GM06990 (cell line): ENCODE results near the gene CAPN7.
"Not testable (repeated sequence)": the region's sequence is repeated elsewhere in the genome, so short reads cannot be mapped to it uniquely, and the experiment has no call there.

Experiments used
- DNase-seq: peaks from one replicate; pipeline ENCODE4 v3.0.0-alpha.2; 2011; ENCODE audit not compliant: insufficient read length; ENCODE audit errors: extremely low read depth
- H3K27me3 ChIP-seq: replicated peaks from 2 replicates; pipeline ENCODE4 v1.6.0; 2011; ENCODE audit warnings: low read length; ENCODE audit not compliant: control insufficient read depth, insufficient read depth
- H3K36me3 ChIP-seq: 2 replicates; pipeline ENCODE4 v1.5.1; 2011; ENCODE audit warnings: low read length; ENCODE audit not compliant: control insufficient read depth, insufficient read depth
- H3K4me3 ChIP-seq: replicated peaks from 2 replicates; pipeline ENCODE4 v1.5.1; 2011; ENCODE audit warnings: low read depth, mild to moderate bottlenecking, control low read depth, low read length
- TF ChIP-seq, protein P1 (sequence below): IDR thresholded peaks from 2 replicates; pipeline ENCODE4 v1.5.1; 2011; ENCODE audit warnings: low read length, control low read depth, mild to moderate bottlenecking, inconsistent platforms; ENCODE audit not compliant: insufficient read depth, poor library complexity, severe bottlenecking

The CAPN7 gene

DNA sequence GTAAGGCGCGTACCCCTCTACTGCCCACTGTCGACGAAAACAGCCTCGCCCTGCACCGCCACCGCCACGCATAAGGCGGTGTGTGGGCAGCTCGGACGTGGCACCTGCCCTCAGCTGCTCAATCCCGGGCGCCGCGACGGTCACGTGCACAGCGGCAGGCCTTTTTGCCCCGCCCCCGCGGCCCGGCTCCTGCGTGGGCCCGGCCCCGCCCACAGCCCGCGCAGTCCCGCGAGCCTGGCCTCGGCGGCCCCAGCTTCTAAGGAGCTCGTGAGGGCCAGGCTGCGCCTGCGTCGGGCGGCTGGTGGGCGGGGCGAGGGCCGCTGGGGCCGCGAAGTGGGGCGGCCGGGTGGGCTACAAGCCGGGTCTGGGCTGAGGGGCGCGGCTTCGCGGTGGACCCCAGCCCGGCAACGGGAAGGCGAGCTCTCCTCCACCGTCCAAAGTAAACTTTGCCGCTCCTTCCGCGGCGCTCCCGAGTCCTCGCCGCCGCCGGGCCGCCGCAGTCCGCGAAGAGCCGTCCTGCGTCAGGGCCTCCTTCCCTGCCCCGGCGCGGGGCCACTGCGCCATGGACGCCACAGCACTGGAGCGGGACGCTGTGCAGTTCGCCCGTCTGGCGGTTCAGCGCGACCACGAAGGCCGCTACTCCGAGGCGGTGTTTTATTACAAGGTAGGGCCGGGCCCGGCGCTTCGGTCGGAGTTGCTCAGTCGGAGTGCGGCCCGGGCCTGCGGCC lies at the start of gene CAPN7:
TSS of gene CAPN7 (plus strand) at position 313 of the 728 bp plus-strand sequence. CDS start at position 563, 250 bp downstream.
- Histone ChIP-seq H3K27me3 (no peaks in the 10 kb centered on the region), H3K4me3 (peak within 1 kb of the TSS; percentile 93), H3K36me3 (no peaks in the 10 kb centered on the region)
- TF ChIP-seq, protein P1, sequence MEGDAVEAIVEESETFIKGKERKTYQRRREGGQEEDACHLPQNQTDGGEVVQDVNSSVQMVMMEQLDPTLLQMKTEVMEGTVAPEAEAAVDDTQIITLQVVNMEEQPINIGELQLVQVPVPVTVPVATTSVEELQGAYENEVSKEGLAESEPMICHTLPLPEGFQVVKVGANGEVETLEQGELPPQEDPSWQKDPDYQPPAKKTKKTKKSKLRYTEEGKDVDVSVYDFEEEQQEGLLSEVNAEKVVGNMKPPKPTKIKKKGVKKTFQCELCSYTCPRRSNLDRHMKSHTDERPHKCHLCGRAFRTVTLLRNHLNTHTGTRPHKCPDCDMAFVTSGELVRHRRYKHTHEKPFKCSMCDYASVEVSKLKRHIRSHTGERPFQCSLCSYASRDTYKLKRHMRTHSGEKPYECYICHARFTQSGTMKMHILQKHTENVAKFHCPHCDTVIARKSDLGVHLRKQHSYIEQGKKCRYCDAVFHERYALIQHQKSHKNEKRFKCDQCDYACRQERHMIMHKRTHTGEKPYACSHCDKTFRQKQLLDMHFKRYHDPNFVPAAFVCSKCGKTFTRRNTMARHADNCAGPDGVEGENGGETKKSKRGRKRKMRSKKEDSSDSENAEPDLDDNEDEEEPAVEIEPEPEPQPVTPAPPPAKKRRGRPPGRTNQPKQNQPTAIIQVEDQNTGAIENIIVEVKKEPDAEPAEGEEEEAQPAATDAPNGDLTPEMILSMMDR, result peak; percentile 42
- DNase-seq, result peak; percentile 97

GRCh38 chr3:15157441-15157840 lies 48.6 kb upstream of the CAPN7 start:
- DNase-seq, result no peak

DNA sequence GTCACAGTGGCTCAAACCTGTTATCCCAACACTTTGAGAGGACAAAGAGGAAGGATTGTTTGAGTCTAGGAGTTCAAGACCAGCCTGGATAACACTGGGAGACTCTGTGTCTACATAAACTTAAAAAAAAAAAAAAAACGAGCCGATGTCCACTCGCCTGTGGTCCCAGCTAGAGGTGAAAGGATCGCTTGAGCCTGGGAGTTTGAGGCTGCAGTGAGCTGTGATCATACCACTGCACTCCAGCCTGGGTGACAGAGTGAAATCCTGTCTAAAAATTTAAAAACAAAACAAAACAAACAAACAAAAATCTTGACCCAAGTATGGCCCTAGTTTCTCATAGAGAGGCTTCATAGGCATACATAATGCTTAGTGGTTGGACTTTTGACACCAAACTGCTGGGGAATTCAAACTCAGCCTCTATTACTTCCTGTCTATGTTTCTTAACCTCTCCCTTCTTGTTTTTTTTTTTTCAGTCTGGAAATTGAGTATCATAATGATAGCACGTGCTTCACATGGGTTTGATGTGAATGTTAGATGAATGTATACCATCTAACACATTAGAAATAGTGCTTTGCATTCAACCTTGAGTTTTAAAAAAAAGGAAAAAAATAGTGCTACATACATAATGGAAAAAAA lies 46.4 kb upstream of the CAPN7 start:
- no peaks in the 10 kb centered on the region for H3K36me3 ChIP-seq
- TF ChIP-seq, protein P1, result no peak
- no peak for DNase-seq
- no peak overlapping the region for H3K4me3 ChIP-seq
- H3K27me3 ChIP-seq, result no peaks in the 10 kb centered on the region

More at GRCh38 chr3:15157441-15157840, 48.6 kb upstream of the CAPN7 start:
- H3K4me3 ChIP-seq, result no peak overlapping the region
- H3K36me3 ChIP-seq, result no peaks in the 10 kb centered on the region
- H3K27me3 ChIP-seq, result no peaks in the 10 kb centered on the region
- TF ChIP-seq, protein P1, result no peak

DNA sequence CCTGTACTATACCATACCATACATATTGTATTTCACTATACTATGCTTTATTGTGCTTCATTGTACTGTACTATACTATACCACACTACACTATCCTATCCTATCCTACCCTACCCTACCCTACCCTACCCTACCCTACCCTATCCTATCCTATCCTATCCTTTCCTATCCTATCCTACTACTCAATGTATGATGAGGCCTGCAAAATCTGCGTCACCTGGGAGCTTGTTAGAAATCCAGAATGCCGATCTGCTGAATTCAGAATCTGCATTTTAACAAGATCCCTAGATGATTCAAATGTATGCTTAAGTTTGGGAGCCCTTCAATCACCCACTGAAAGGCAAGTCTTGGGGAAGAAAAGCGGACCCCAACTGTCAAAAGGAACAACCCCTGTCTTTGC lies 45.4 kb upstream of the CAPN7 start:
- TF ChIP-seq, protein P1, result no peak
- no peaks in the 10 kb centered on the region for H3K36me3 ChIP-seq
- no peaks in the 10 kb centered on the region for H3K27me3 ChIP-seq
- H3K4me3 ChIP-seq, result no peak overlapping the region
- no peak for DNase-seq

GRCh38 chr3:15161133-15161532 lies 44.9 kb upstream of the CAPN7 start:
- DNase-seq, result no peak
- TF ChIP-seq, protein P1, result no peak
- no peaks in the 10 kb centered on the region for H3K36me3 ChIP-seq
- no peak overlapping the region for H3K4me3 ChIP-seq
- no peaks in the 10 kb centered on the region for H3K27me3 ChIP-seq

DNA sequence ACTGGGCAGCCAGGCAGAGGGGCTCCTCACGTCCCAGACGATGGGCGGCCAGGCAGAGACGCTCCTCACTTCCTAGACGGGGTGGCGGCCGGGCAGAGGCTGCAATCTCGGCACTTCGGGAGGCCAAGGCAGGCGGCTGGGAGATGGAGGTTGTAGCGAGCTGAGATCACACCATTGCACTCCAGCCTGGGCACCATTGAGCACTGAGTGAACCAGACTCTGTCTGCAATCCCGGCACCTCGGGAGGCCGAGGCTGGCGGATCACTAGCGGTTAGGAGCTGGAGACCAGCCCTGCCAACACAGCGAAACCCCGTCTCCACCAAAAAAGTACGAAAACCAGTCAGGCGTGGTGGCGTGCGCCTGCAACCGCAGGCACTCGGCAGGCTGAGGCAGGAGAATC lies 42.4 kb upstream of the CAPN7 start:
- H3K36me3 ChIP-seq, H3K4me3 ChIP-seq, DNase-seq, H3K27me3 ChIP-seq: not testable (repeated sequence)
